Measurements from ENCODE around the gene ST6GALNAC3.
A peak's percentile ranks its signal among the peaks of the same experiment; 100 is the strongest.

The ST6GALNAC3 gene

GRCh38 chr1:76595024-76595423 is 520.5 kb downstream of the ST6GALNAC3 start:
- no peak overlapping the region for H2AK5ac ChIP-seq (ENCODE audit: low read length)
- H3K4me1 ChIP-seq (ENCODE audit: control insufficient read depth, low read depth, low read length), result no peaks in the 10 kb centered on the region
- no peak overlapping the region for H4K5ac ChIP-seq (ENCODE audit: low read length)
- no peaks in the 10 kb centered on the region for H3K79me2 ChIP-seq (ENCODE audit: control insufficient read depth, insufficient read depth, low read length)
- H3K23ac ChIP-seq (ENCODE audit: low read length), result no peak overlapping the region
- no peaks in the 10 kb centered on the region for H3K79me1 ChIP-seq (ENCODE audit: low read length)
- H3K27ac ChIP-seq (ENCODE audit: low read depth, low read length), result no peak overlapping the region
- no peak overlapping the region for H3K56ac ChIP-seq (ENCODE audit: low read length)
- H4K8ac ChIP-seq (ENCODE audit: low read depth, low read length), result no peak overlapping the region
- H2BK5ac ChIP-seq (ENCODE audit: low read length), result no peak overlapping the region
- peak; percentile 64 for DNase-seq
- H3K4me2 ChIP-seq (ENCODE audit: low read length), result no peak overlapping the region
- H3K4ac ChIP-seq (ENCODE audit: low read depth, low read length), result no peak overlapping the region
- WGBS (ENCODE audit: extremely low coverage, insufficient coverage, low lambda C conversion rate), result no CpG with 5 or more reads among the region's 4 CpGs
- no peaks in the 10 kb centered on the region for H3K27me3 ChIP-seq (ENCODE audit: insufficient read depth, low read length, poor library complexity)
- no peak overlapping the region for H3K4me3 ChIP-seq (ENCODE audit: low read length)
- no peak overlapping the region for H3K9ac ChIP-seq (ENCODE audit: low read length)
- H3K36me3 ChIP-seq (ENCODE audit: control insufficient read depth, insufficient read depth, low read length), result no peaks in the 10 kb centered on the region
- no peak overlapping the region for H2BK120ac ChIP-seq (ENCODE audit: low read depth, low read length)
- no peak overlapping the region for H2BK15ac ChIP-seq (replicated peaks; ENCODE audit: low read depth)
- H3K18ac ChIP-seq (ENCODE audit: low read length), result no peak overlapping the region

- DNase-seq, result peak; percentile 22
- H2AK5ac ChIP-seq (ENCODE audit: low read length), result no peak overlapping the region
- no peak overlapping the region for H3K27ac ChIP-seq (ENCODE audit: low read depth, low read length)
- no peak overlapping the region for H2BK15ac ChIP-seq (replicated peaks; ENCODE audit: low read depth)
- no peak overlapping the region for H3K23ac ChIP-seq (ENCODE audit: low read length)
- no peak overlapping the region for H4K5ac ChIP-seq (ENCODE audit: low read length)
- no peak overlapping the region for H3K4ac ChIP-seq (ENCODE audit: low read depth, low read length)
- no peaks in the 10 kb centered on the region for H3K79me1 ChIP-seq (ENCODE audit: low read length)
- no peak overlapping the region for H2BK5ac ChIP-seq (ENCODE audit: low read length)
- no peak overlapping the region for H3K4me3 ChIP-seq (ENCODE audit: low read length)
- no CpG with 5 or more reads among the region's 2 CpGs for WGBS (ENCODE audit: extremely low coverage, insufficient coverage, low lambda C conversion rate)
- no peaks in the 10 kb centered on the region for H3K36me3 ChIP-seq (ENCODE audit: control insufficient read depth, insufficient read depth, low read length)
- H3K9ac ChIP-seq (ENCODE audit: low read length), result no peak overlapping the region
- no peaks in the 10 kb centered on the region for H3K79me2 ChIP-seq (ENCODE audit: control insufficient read depth, insufficient read depth, low read length)
- H3K18ac ChIP-seq (ENCODE audit: low read length), result no peak overlapping the region
- H3K27me3 ChIP-seq (ENCODE audit: insufficient read depth, low read length, poor library complexity), result no peaks in the 10 kb centered on the region
- H4K8ac ChIP-seq (ENCODE audit: low read depth, low read length), result no peak overlapping the region
- H3K4me1 ChIP-seq (ENCODE audit: control insufficient read depth, low read depth, low read length), result no peaks in the 10 kb centered on the region
- H3K4me2 ChIP-seq (ENCODE audit: low read length), result no peak overlapping the region
- H3K56ac ChIP-seq (ENCODE audit: low read length), result no peak overlapping the region
- no peak overlapping the region for H2BK120ac ChIP-seq (ENCODE audit: low read depth, low read length)
Measured at GRCh38 chr1:76601465-76601864, 526.9 kb downstream of the ST6GALNAC3 start.

- Histone ChIP-seq H2BK15ac (replicated peaks; ENCODE audit: low read depth) (no peak overlapping the region), H4K8ac (ENCODE audit: low read depth, low read length) (no peak overlapping the region), H3K27me3 (ENCODE audit: insufficient read depth, low read length, poor library complexity) (no peaks in the 10 kb centered on the region), H3K79me2 (ENCODE audit: control insufficient read depth, insufficient read depth, low read length) (no peaks in the 10 kb centered on the region), H3K27ac (ENCODE audit: low read depth, low read length) (no peak overlapping the region), H3K36me3 (ENCODE audit: control insufficient read depth, insufficient read depth, low read length) (no peaks in the 10 kb centered on the region), H3K4me2 (ENCODE audit: low read length) (no peak overlapping the region), H3K9ac (ENCODE audit: low read length) (no peak overlapping the region), H3K4ac (ENCODE audit: low read depth, low read length) (no peak overlapping the region), H3K23ac (ENCODE audit: low read length) (no peak overlapping the region), H3K4me1 (ENCODE audit: control insufficient read depth, low read depth, low read length) (no peaks in the 10 kb centered on the region), H4K5ac (ENCODE audit: low read length) (no peak overlapping the region), H3K4me3 (ENCODE audit: low read length) (no peak overlapping the region), H2BK5ac (ENCODE audit: low read length) (no peak overlapping the region), H2AK5ac (ENCODE audit: low read length) (no peak overlapping the region), H3K18ac (ENCODE audit: low read length) (no peak overlapping the region), H2BK120ac (ENCODE audit: low read depth, low read length) (no peak overlapping the region), H3K56ac (ENCODE audit: low read length) (peak overlapping the region; percentile 18), H3K79me1 (ENCODE audit: low read length) (no peaks in the 10 kb centered on the region)
- DNase-seq, result peak; percentile 31
- WGBS (ENCODE audit: extremely low coverage, insufficient coverage, low lambda C conversion rate), result no CpG with 5 or more reads among the region's 3 CpGs
Measured at GRCh38 chr1:76607717-76608116, 533.2 kb downstream of the ST6GALNAC3 start.

- no peak overlapping the region for H4K5ac ChIP-seq (ENCODE audit: low read length)
- H3K27ac ChIP-seq (ENCODE audit: low read depth, low read length), result no peak overlapping the region
- H3K36me3 ChIP-seq (ENCODE audit: control insufficient read depth, insufficient read depth, low read length), result no peaks in the 10 kb centered on the region
- no peak overlapping the region for H2BK15ac ChIP-seq (replicated peaks; ENCODE audit: low read depth)
- no peak overlapping the region for H3K4me3 ChIP-seq (ENCODE audit: low read length)
- no peak for DNase-seq
- no peak overlapping the region for H3K9ac ChIP-seq (ENCODE audit: low read length)
- H2AK5ac ChIP-seq (ENCODE audit: low read length), result no peak overlapping the region
- H3K18ac ChIP-seq (ENCODE audit: low read length), result no peak overlapping the region
- no peak overlapping the region for H2BK120ac ChIP-seq (ENCODE audit: low read depth, low read length)
- H3K79me2 ChIP-seq (ENCODE audit: control insufficient read depth, insufficient read depth, low read length), result no peaks in the 10 kb centered on the region
- no peak overlapping the region for H3K23ac ChIP-seq (ENCODE audit: low read length)
- H3K27me3 ChIP-seq (ENCODE audit: insufficient read depth, low read length, poor library complexity), result no peaks in the 10 kb centered on the region
- H4K8ac ChIP-seq (ENCODE audit: low read depth, low read length), result no peak overlapping the region
- no peaks in the 10 kb centered on the region for H3K4me1 ChIP-seq (ENCODE audit: control insufficient read depth, low read depth, low read length)
- H3K79me1 ChIP-seq (ENCODE audit: low read length), result no peaks in the 10 kb centered on the region
- H3K4ac ChIP-seq (ENCODE audit: low read depth, low read length), result no peak overlapping the region
- H2BK5ac ChIP-seq (ENCODE audit: low read length), result no peak overlapping the region
- no peak overlapping the region for H3K56ac ChIP-seq (ENCODE audit: low read length)
- WGBS (ENCODE audit: extremely low coverage, insufficient coverage, low lambda C conversion rate), result no CpG with 5 or more reads among the region's 5 CpGs
- H3K4me2 ChIP-seq (ENCODE audit: low read length), result no peak overlapping the region
Measured at GRCh38 chr1:76611770-76612445, 537.4 kb downstream of the ST6GALNAC3 start.

- WGBS (ENCODE audit: extremely low coverage, insufficient coverage, low lambda C conversion rate), result no CpG with 5 or more reads among the region's 2 CpGs
- no peak overlapping the region for H4K5ac ChIP-seq (ENCODE audit: low read length)
- no peaks in the 10 kb centered on the region for H3K79me2 ChIP-seq (ENCODE audit: control insufficient read depth, insufficient read depth, low read length)
Measured at GRCh38 chr1:76613886-76614285, 539.3 kb downstream of the ST6GALNAC3 start.

More at GRCh38 chr1:76613886-76614285, 539.3 kb downstream of the ST6GALNAC3 start:
- Histone ChIP-seq H3K4me2 (ENCODE audit: low read length) (no peak overlapping the region), H3K4ac (ENCODE audit: low read depth, low read length) (no peak overlapping the region), H2BK15ac (replicated peaks; ENCODE audit: low read depth) (no peak overlapping the region), H3K4me1 (ENCODE audit: control insufficient read depth, low read depth, low read length) (no peaks in the 10 kb centered on the region), H3K23ac (ENCODE audit: low read length) (no peak overlapping the region), H2BK5ac (ENCODE audit: low read length) (no peak overlapping the region), H4K8ac (ENCODE audit: low read depth, low read length) (no peak overlapping the region), H3K9ac (ENCODE audit: low read length) (no peak overlapping the region), H3K27me3 (ENCODE audit: insufficient read depth, low read length, poor library complexity) (no peaks in the 10 kb centered on the region), H3K27ac (ENCODE audit: low read depth, low read length) (no peak overlapping the region), H3K18ac (ENCODE audit: low read length) (no peak overlapping the region), H2AK5ac (ENCODE audit: low read length) (no peak overlapping the region), H3K4me3 (ENCODE audit: low read length) (no peak overlapping the region), H3K56ac (ENCODE audit: low read length) (no peak overlapping the region), H3K79me1 (ENCODE audit: low read length) (no peaks in the 10 kb centered on the region), H3K36me3 (ENCODE audit: control insufficient read depth, insufficient read depth, low read length) (no peaks in the 10 kb centered on the region), H2BK120ac (ENCODE audit: low read depth, low read length) (no peak overlapping the region)
- DNase-seq, result no peak

All from mesendoderm (in vitro differentiated cells).